OCI-LY3 (cell line): ENCODE measurements around the gene DBF4B.
"Not testable (repeated sequence)": the region's sequence is repeated elsewhere in the genome, so short reads cannot be mapped to it uniquely, and the experiment has no call there.

ENCODE experiments used
- H2AFZ ChIP-seq: fragments of 200-600, 300-600 bp; shearing (Covaris generic); 2 replicates; pipeline ENCODE4 v1.6.0; 2014; ENCODE audit warnings: antibody characterized with exemption, low read depth, low read length
- H3K27ac ChIP-seq: fragments of 200-600, 300-600 bp; sonication (generic); 2 replicates; pipeline ENCODE4 v1.5.1; 2014; ENCODE audit warnings: mild to moderate bottlenecking, low read length, moderate library complexity, mixed read lengths
- H3K27me3 ChIP-seq: fragments of 200-600, 300-600 bp; sonication (generic); 2 replicates; pipeline ENCODE4 v1.6.1; 2014; ENCODE audit warnings: low read depth, low read length, mixed read lengths
- H3K36me3 ChIP-seq: fragments of 200-600, 300-600 bp; sonication (generic); replicated peaks from 2 replicates; pipeline ENCODE3; 2014; ENCODE audit warnings: low read depth, low read length, mixed read lengths
- H3K4me1 ChIP-seq: fragments of 300-600, 200-600 bp; sonication (generic); 2 replicates; pipeline ENCODE4 v1.6.1; 2014; ENCODE audit warnings: low read length, mixed read lengths
- H3K4me2 ChIP-seq: fragments of 200-600, 300-600 bp; sonication (generic); 2 replicates; pipeline ENCODE4 v1.6.1; 2014; ENCODE audit warnings: low read length, mixed read lengths
- H3K4me3 ChIP-seq: fragments of 300-600, 200-600 bp; sonication (generic); 2 replicates; pipeline ENCODE4 v1.5.1; 2014; ENCODE audit warnings: antibody characterized with exemption, mild to moderate bottlenecking, low read length, moderate library complexity
- H3K79me2 ChIP-seq: fragments of 300-600, 200-600 bp; shearing (Covaris generic); 2 replicates; pipeline ENCODE4 v1.6.1; 2014; ENCODE audit warnings: mild to moderate bottlenecking, low read length, mixed read lengths
- H3K9ac ChIP-seq: fragments of 300-600, 200-600 bp; shearing (Covaris generic); 2 replicates; pipeline ENCODE4 v1.6.0; 2014; ENCODE audit warnings: mild to moderate bottlenecking, low read length, moderate library complexity
- H3K9me3 ChIP-seq: fragments of 200-600, 300-600 bp; shearing (Covaris generic); 2 replicates; pipeline ENCODE4 v1.6.1; 2014; ENCODE audit warnings: low read length, mixed read lengths; ENCODE audit not compliant: insufficient read depth
- H4K20me1 ChIP-seq: fragments of 200-600, 300-600 bp; sonication (generic); 2 replicates; pipeline ENCODE4 v1.6.1; 2016; ENCODE audit warnings: low read length, mixed read lengths; ENCODE audit not compliant: insufficient read depth
- EZH2phosphoT487 ChIP-seq: fragments of 200-600 bp; shearing (Covaris generic); IDR thresholded peaks from 2 replicates; pipeline ENCODE4 v1.6.1; 2018; ENCODE audit warnings: antibody characterized with exemption, mixed run types, low read depth
- TF ChIP-seq, protein P1 (sequence below): fragments of 200-600, 300-600 bp; sonication (generic); IDR thresholded peaks from 2 replicates; pipeline ENCODE4 v1.5.1; 2014; ENCODE audit warnings: antibody characterized with exemption, low read length, low read depth

DBF4B gene

DNA sequence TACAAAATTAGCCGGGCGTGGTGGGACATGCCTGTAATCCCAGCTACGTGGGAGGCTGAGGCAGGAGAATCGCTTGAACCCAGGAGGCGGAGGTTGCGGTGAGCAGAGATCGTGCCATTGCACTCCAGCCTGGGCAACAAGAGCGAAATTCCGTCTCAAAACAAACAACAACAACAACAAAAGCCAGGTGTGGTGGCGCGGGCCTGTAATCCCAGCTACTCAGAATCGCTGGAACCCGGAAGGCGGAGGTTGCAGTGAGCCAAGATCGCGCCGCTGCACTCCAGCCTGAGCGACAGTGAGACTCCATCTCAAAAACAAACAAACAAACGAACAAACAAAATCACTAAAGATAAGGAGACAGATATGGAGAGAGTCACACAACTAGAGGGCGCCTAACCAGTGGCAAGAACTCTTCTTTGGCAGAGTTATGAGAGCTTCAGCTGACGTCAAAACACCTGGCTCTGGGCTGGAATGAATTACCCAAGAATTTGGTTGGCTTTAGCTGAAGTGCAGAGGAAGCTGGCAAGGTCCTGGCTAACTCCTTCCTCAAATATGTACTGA, 17.6 kb upstream of the DBF4B start:
- not testable (repeated sequence) for H4K20me1 ChIP-seq, H3K9me3 ChIP-seq, H2AFZ ChIP-seq, H3K9ac ChIP-seq, H3K36me3 ChIP-seq, H3K27ac ChIP-seq, H3K27me3 ChIP-seq
- TF ChIP-seq, protein P1, sequence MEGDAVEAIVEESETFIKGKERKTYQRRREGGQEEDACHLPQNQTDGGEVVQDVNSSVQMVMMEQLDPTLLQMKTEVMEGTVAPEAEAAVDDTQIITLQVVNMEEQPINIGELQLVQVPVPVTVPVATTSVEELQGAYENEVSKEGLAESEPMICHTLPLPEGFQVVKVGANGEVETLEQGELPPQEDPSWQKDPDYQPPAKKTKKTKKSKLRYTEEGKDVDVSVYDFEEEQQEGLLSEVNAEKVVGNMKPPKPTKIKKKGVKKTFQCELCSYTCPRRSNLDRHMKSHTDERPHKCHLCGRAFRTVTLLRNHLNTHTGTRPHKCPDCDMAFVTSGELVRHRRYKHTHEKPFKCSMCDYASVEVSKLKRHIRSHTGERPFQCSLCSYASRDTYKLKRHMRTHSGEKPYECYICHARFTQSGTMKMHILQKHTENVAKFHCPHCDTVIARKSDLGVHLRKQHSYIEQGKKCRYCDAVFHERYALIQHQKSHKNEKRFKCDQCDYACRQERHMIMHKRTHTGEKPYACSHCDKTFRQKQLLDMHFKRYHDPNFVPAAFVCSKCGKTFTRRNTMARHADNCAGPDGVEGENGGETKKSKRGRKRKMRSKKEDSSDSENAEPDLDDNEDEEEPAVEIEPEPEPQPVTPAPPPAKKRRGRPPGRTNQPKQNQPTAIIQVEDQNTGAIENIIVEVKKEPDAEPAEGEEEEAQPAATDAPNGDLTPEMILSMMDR, result peak; percentile 34; the same call in 1 of the 2 replicates
- H3K4me3 ChIP-seq, result peak overlapping the region; percentile 92
- H3K4me2 ChIP-seq, result peak overlapping the region; percentile 100
- peaks cover 12% of the 10 kb centered on the region for H3K4me1 ChIP-seq
- peaks cover 30% of the 10 kb centered on the region for H3K79me2 ChIP-seq

DNA sequence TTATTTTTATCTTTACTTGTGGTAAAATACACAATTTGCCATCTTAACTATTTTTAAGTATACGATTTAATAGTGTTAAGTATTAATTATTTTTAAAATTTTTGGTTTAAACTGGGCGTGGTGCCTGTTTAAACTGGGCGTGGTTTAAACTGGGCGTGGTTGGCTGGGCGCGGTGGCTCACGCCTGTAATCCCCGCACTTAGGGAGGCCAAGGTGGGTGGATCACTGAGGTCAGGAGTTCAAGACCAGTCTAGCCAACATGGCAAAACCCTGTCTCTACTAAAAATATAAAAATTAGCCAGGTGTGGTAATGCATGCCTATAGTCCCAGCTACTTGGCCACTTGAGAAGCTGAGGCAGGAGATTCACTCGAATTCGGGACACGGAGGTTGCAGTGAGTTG, 14.9 kb upstream of the DBF4B start:
- TF ChIP-seq EZH2phosphoT487, result no peak
- TF ChIP-seq, protein P1, result no peak
- Histone ChIP-seq H3K36me3 (no peaks in the 10 kb centered on the region), H3K9ac (no peak overlapping the region), H3K4me3 (no peak overlapping the region), H3K27me3 (no peaks in the 10 kb centered on the region), H4K20me1 (no peaks in the 10 kb centered on the region), H2AFZ (no peak overlapping the region), H3K79me2 (peaks cover 18% of the 10 kb centered on the region), H3K4me1 (peaks cover 9% of the 10 kb centered on the region), H3K27ac (no peak overlapping the region), H3K9me3 (no peaks in the 10 kb centered on the region), H3K4me2 (no peak overlapping the region)

GRCh38 chr17:44700288-44700687, 8.2 kb upstream of the DBF4B start:
- not testable (repeated sequence) for H3K79me2 ChIP-seq, H2AFZ ChIP-seq, H3K36me3 ChIP-seq, H3K4me2 ChIP-seq, H3K4me1 ChIP-seq, H3K9ac ChIP-seq, H3K27ac ChIP-seq, H3K27me3 ChIP-seq, H4K20me1 ChIP-seq, H3K4me3 ChIP-seq, H3K9me3 ChIP-seq

DNA sequence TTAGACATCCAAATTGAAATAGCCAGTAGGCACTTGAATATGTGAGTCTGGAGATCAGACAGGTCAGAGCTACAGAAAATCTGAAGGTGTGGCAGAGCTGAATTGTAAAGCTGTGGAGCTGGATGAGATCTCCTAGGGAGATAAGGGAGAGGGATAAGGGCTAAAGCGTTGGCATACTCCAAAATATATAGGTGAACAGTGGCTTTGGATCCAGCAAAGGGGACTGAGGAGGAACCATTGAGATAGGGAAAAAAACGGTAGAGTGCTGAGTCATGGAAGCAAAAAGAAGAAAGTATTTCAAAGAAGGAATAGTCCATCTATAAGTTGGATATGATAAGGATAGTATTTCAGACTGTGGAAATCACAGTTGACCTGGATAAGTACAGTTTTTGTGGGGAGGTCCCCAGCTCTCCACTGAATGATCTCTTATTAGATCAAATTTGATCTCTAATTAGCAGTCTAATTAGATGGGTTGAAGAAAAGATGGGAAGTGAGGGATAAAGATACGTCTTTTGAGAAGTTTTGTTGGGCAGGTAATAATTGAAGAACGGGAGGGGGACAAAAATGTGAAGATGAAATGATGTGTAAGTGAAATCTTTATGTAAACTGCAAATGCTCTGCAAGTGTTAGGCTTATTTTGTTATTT, 587 bp upstream of the DBF4B start:
- Histone ChIP-seq H3K9ac (peak overlapping the region; percentile 86), H3K79me2 (peaks cover 22% of the 10 kb centered on the region), H3K4me1 (peaks cover 12% of the 10 kb centered on the region), H2AFZ (peak overlapping the region; percentile 96), H3K4me3 (peak overlapping the region; percentile 87), H3K27ac (peak overlapping the region; percentile 78), H3K27me3 (no peaks in the 10 kb centered on the region), H3K4me2 (peak overlapping the region; percentile 80), H3K9me3 (no peaks in the 10 kb centered on the region), H3K36me3 (no peaks in the 10 kb centered on the region), H4K20me1 (no peaks in the 10 kb centered on the region)
- TF ChIP-seq, protein P1, result no peak
- no peak for TF ChIP-seq EZH2phosphoT487
